ENCODE data around the gene DNM1L. TPM values are rescaled to one million over a fixed set of nuclear protein-coding genes. Genes with fewer than 3 reads are reported as not detected.
"Not testable (repeated sequence)": the region's sequence is repeated elsewhere in the genome, so short reads cannot be mapped to it uniquely, and the experiment has no call there.

Gene DNM1L
- polyA plus RNA-seq, 3 donors from 2014 or later = 13.6 to 30.7 (median 17.5) TPM

GRCh38 chr12:32679920-32680237, 778 bp downstream of the DNM1L start:
- no peaks in the 10 kb centered on the region for H3K9me3 Mint-ChIP-seq

GRCh38 chr12:32680787-32681186, 1.7 kb downstream of the DNM1L start:
- no peak for DNase-seq
- Mint-ChIP-seq H3K9me3 (no peaks in the 10 kb centered on the region), H3K4me3 (peak overlapping the region in 4 of 5 donors; percentile 89 to 98 (median 90)), H3K4me1 (peaks cover 21 to 28% of the 10 kb centered on the region in 2 donors), H3K27ac (no peak overlapping the region), H3K27me3 (ENCODE audit: low read depth in 3 of 3) (peaks cover 0 to 2% (median 0%) of the 10 kb centered on the region in 3 donors), H3K36me3 (peaks cover 0 to 3% (median 3%) of the 10 kb centered on the region in 3 donors)

More at GRCh38 chr12:32679920-32680237, 778 bp downstream of the DNM1L start:
- Mint-ChIP-seq H3K36me3 (no peaks in the 10 kb centered on the region), H3K4me3 (peak overlapping the region; percentile 89 to 98 (median 90)), H3K27me3 (ENCODE audit: low read depth in 3 of 3) (peaks cover 0 to 2% (median 0%) of the 10 kb centered on the region in 3 donors), H3K27ac (peak overlapping the region; percentile 81 to 93 (median 86)), H3K4me1 (peaks cover 19 to 28% of the 10 kb centered on the region in 2 donors)
- DNase-seq = no peak

GRCh38 chr12:32681272-32681671, 2.2 kb downstream of the DNM1L start:
- peaks cover 22 to 28% of the 10 kb centered on the region in 2 donors for H3K4me1 Mint-ChIP-seq
- no peak for DNase-seq
- H3K36me3 Mint-ChIP-seq = peaks cover 0 to 4% (median 3%) of the 10 kb centered on the region in 3 donors
- no peak overlapping the region for H3K27ac Mint-ChIP-seq
- H3K27me3 Mint-ChIP-seq (ENCODE audit: low read depth in 3 of 3) = peaks cover 0 to 2% (median 0%) of the 10 kb centered on the region in 3 donors
- H3K4me3 Mint-ChIP-seq = no peak overlapping the region
- H3K9me3 Mint-ChIP-seq = no peaks in the 10 kb centered on the region

- H3K9me3 Mint-ChIP-seq = no peaks in the 10 kb centered on the region
- H3K4me3 Mint-ChIP-seq = no peak overlapping the region
- peaks cover 0 to 2% (median 0%) of the 10 kb centered on the region in 3 donors for H3K27me3 Mint-ChIP-seq (ENCODE audit: low read depth in 3 of 3)
- DNase-seq = no peak
- peak overlapping the region in 2 of 6 donors; percentile 39 to 46 for H3K27ac Mint-ChIP-seq
- peaks cover 18 to 32% of the 10 kb centered on the region in 2 donors for H3K4me1 Mint-ChIP-seq
- H3K36me3 Mint-ChIP-seq = peaks cover 0 to 4% (median 3%) of the 10 kb centered on the region in 3 donors
Observed at GRCh38 chr12:32686340-32686739, 7.2 kb downstream of the DNM1L start.

- no peak for DNase-seq
- H3K9me3 Mint-ChIP-seq = no peaks in the 10 kb centered on the region
- H3K4me3 Mint-ChIP-seq = no peak overlapping the region
- H3K27ac Mint-ChIP-seq = no peak overlapping the region
- peaks cover 0 to 2% (median 1%) of the 10 kb centered on the region in 3 donors for H3K27me3 Mint-ChIP-seq (ENCODE audit: low read depth in 3 of 3)
- peaks cover 28 to 51% of the 10 kb centered on the region in 2 donors for H3K4me1 Mint-ChIP-seq
- peaks cover 0 to 4% (median 3%) of the 10 kb centered on the region in 3 donors for H3K36me3 Mint-ChIP-seq
Observed at GRCh38 chr12:32688786-32689185, 9.7 kb downstream of the DNM1L start.

- H3K4me1 Mint-ChIP-seq = peaks cover 26 to 53% of the 10 kb centered on the region in 2 donors
- H3K27ac Mint-ChIP-seq = no peak overlapping the region
- peaks cover 0 to 11% (median 2%) of the 10 kb centered on the region in 3 donors for H3K36me3 Mint-ChIP-seq
- H3K9me3 Mint-ChIP-seq = no peaks in the 10 kb centered on the region
- H3K4me3 Mint-ChIP-seq = no peak overlapping the region
- no peak for DNase-seq
- peaks cover 0 to 2% (median 1%) of the 10 kb centered on the region in 3 donors for H3K27me3 Mint-ChIP-seq (ENCODE audit: low read depth in 3 of 3)
Observed at GRCh38 chr12:32690927-32691326, 11.8 kb downstream of the DNM1L start.

GRCh38 chr12:32692358-32692757, 13.3 kb downstream of the DNM1L start:
- H3K9me3 Mint-ChIP-seq = no peaks in the 10 kb centered on the region
- peaks cover 0 to 11% (median 4%) of the 10 kb centered on the region in 3 donors for H3K36me3 Mint-ChIP-seq
- no peak for DNase-seq
- peaks cover 24 to 53% of the 10 kb centered on the region in 2 donors for H3K4me1 Mint-ChIP-seq
- no peak overlapping the region for H3K4me3 Mint-ChIP-seq
- no peak overlapping the region for H3K27ac Mint-ChIP-seq
- peaks cover 0 to 2% (median 1%) of the 10 kb centered on the region in 3 donors for H3K27me3 Mint-ChIP-seq (ENCODE audit: low read depth in 3 of 3)

- Mint-ChIP-seq H3K4me1 (peaks cover 23 to 54% of the 10 kb centered on the region in 2 donors), H3K4me3 (no peak overlapping the region), H3K27ac (no peak overlapping the region), H3K36me3 (peaks cover 0 to 11% (median 4%) of the 10 kb centered on the region in 3 donors), H3K27me3 (ENCODE audit: low read depth in 3 of 3) (peaks cover 0 to 2% (median 1%) of the 10 kb centered on the region in 3 donors), H3K9me3 (no peaks in the 10 kb centered on the region)
- no peak for DNase-seq
Observed at GRCh38 chr12:32693036-32693435, 13.9 kb downstream of the DNM1L start.

- H3K36me3 Mint-ChIP-seq = peaks cover 0 to 11% (median 4%) of the 10 kb centered on the region in 3 donors
- no peaks in the 10 kb centered on the region for H3K9me3 Mint-ChIP-seq
- no peak overlapping the region for H3K27ac Mint-ChIP-seq
- peaks cover 20 to 54% of the 10 kb centered on the region in 2 donors for H3K4me1 Mint-ChIP-seq
- no peak overlapping the region for H3K4me3 Mint-ChIP-seq
- H3K27me3 Mint-ChIP-seq (ENCODE audit: low read depth in 3 of 3) = peaks cover 0 to 1% (median 0%) of the 10 kb centered on the region in 3 donors
- DNase-seq = no peak
Observed at GRCh38 chr12:32695787-32696186, 16.7 kb downstream of the DNM1L start.

- DNase-seq = no peak
- peaks cover 12 to 39% of the 10 kb centered on the region in 2 donors for H3K4me1 Mint-ChIP-seq
- peaks cover 3 to 15% (median 8%) of the 10 kb centered on the region in 3 donors for H3K36me3 Mint-ChIP-seq
- no peaks in the 10 kb centered on the region for H3K9me3 Mint-ChIP-seq
- no peak overlapping the region for H3K27ac Mint-ChIP-seq
- no peak overlapping the region for H3K4me3 Mint-ChIP-seq
- peaks cover 0 to 1% (median 0%) of the 10 kb centered on the region in 3 donors for H3K27me3 Mint-ChIP-seq (ENCODE audit: low read depth in 3 of 3)
Observed at GRCh38 chr12:32697445-32697844, 18.3 kb downstream of the DNM1L start.

GRCh38 chr12:32698285-32698684, 19.2 kb downstream of the DNM1L start:
- H3K4me1 Mint-ChIP-seq = peaks cover 8 to 38% of the 10 kb centered on the region in 2 donors
- no peaks in the 10 kb centered on the region for H3K9me3 Mint-ChIP-seq
- no peak overlapping the region for H3K27ac Mint-ChIP-seq
- no peaks in the 10 kb centered on the region for H3K27me3 Mint-ChIP-seq (ENCODE audit: low read depth in 3 of 3)
- peaks cover 3 to 15% (median 8%) of the 10 kb centered on the region in 3 donors for H3K36me3 Mint-ChIP-seq
- H3K4me3 Mint-ChIP-seq = no peak overlapping the region
- DNase-seq = no peak

GRCh38 chr12:32699437-32699836, 20.3 kb downstream of the DNM1L start:
- not testable (repeated sequence) for H3K27me3 Mint-ChIP-seq (ENCODE audit: low read depth in 3 of 3); DNase-seq; H3K4me3 Mint-ChIP-seq; H3K9me3 Mint-ChIP-seq; H3K27ac Mint-ChIP-seq
- Mint-ChIP-seq H3K36me3 (peaks cover 3 to 13% (median 8%) of the 10 kb centered on the region in 3 donors), H3K4me1 (peaks cover 8 to 31% of the 10 kb centered on the region in 2 donors)

GRCh38 chr12:32702473-32702872, 23.4 kb downstream of the DNM1L start:
- Mint-ChIP-seq H3K27me3 (ENCODE audit: low read depth in 3 of 3) (no peaks in the 10 kb centered on the region), H3K9me3 (no peaks in the 10 kb centered on the region), H3K4me3 (no peak overlapping the region), H3K36me3 (peaks cover 3 to 6% (median 4%) of the 10 kb centered on the region in 3 donors), H3K4me1 (peaks cover 8 to 38% of the 10 kb centered on the region in 2 donors), H3K27ac (peak overlapping the region in 1 of 6 donors; percentile 5)
- no peak for DNase-seq

GRCh38 chr12:32702946-32703345, 23.8 kb downstream of the DNM1L start:
- no peak overlapping the region for H3K4me3 Mint-ChIP-seq
- H3K9me3 Mint-ChIP-seq = no peaks in the 10 kb centered on the region
- H3K4me1 Mint-ChIP-seq = peaks cover 8 to 34% of the 10 kb centered on the region in 2 donors
- DNase-seq = no peak
- H3K36me3 Mint-ChIP-seq = peaks cover 3 to 7% (median 4%) of the 10 kb centered on the region in 3 donors
- H3K27me3 Mint-ChIP-seq (ENCODE audit: low read depth in 3 of 3) = no peaks in the 10 kb centered on the region
- peak overlapping the region in 3 of 6 donors; percentile 4 to 10 (median 5) for H3K27ac Mint-ChIP-seq

- Mint-ChIP-seq H3K27me3 (ENCODE audit: low read depth in 3 of 3) (no peaks in the 10 kb centered on the region), H3K36me3 (peaks cover 3 to 12% (median 4%) of the 10 kb centered on the region in 3 donors), H3K9me3 (no peaks in the 10 kb centered on the region), H3K4me3 (no peak overlapping the region), H3K27ac (no peak overlapping the region), H3K4me1 (peaks cover 2 to 20% of the 10 kb centered on the region in 2 donors)
- no peak for DNase-seq
Observed at GRCh38 chr12:32705783-32706182, 26.7 kb downstream of the DNM1L start.

Measured in immature natural killer cell (primary cell).